Measurements from ENCODE around the gene AZU1. TPM values are rescaled to one million over a fixed set of nuclear protein-coding genes. Genes with fewer than 3 reads are reported as not detected.

AZU1 gene
- total RNA-seq, 2 donors from 2014 or later: 6.9 TPM; not detected in 1

DNA sequence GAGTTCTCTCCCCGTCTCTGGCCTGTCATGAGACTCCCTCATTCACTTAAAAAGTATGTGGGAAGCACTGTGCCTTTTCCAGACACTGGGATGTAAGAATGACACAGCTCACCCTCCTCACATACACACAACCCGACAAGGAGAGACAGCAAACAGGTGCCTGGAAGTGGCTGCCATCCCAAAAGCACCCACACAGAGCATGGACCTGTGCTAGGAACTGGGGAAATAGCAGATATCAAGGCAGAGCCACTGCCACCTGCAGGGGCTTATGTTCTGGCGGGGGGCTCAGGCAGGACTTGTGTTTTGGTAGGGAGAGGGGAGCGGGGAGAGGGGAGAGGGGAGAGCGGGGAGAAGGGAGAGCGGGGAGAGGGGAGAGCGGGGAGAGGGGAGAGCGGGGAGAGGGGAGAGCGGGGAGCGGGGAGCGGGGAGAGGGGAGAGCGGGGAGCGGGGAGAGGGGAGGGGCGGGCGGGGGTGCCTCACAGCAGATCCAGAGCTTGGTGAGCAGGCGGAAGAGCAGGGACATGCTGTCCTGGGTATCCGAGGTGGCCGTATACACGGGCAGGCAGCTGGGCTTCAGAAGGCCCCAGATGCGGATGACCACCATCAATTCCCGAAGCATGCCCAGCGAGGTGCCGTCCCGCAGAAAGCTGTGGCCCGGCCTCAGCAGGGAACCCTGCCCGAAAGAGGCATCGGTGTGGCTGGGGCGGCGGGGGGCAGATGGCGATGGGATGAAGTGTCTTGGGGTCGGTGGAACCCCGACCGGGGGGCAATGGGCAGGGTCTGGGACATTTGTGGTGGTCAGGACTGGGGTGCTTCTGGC, 44.0 kb downstream of the AZU1 start:
- WGBS: 91% methylated on average over 24 of the region's 33 CpGs
- Histone ChIP-seq H3K27me3 (replicated peaks; ENCODE audit: insufficient read depth) (no peaks in the 10 kb centered on the region), H3K27ac (peak overlapping the region in 1 of 2 donors; percentile 47), H3K9me3 (no peaks in the 10 kb centered on the region), H3K4me3 (no peak overlapping the region), H3K4me1 (replicated peaks) (no peaks in the 10 kb centered on the region), H3K36me3 (peaks cover 0 to 2% of the 10 kb centered on the region in 2 donors)
- no peak for DNase-seq (ENCODE audit: low spot score)
- intact Hi-C loops (cut with DNase I): no loop called here
- no peak for TF ChIP-seq POLR2A (IDR thresholded peaks at IDR 0.05)
- no peak for TF ChIP-seq CTCF (IDR thresholded peaks at IDR 0.05)
- no peak for TF ChIP-seq POLR2AphosphoS5 (IDR thresholded peaks at IDR 0.05)

DNA sequence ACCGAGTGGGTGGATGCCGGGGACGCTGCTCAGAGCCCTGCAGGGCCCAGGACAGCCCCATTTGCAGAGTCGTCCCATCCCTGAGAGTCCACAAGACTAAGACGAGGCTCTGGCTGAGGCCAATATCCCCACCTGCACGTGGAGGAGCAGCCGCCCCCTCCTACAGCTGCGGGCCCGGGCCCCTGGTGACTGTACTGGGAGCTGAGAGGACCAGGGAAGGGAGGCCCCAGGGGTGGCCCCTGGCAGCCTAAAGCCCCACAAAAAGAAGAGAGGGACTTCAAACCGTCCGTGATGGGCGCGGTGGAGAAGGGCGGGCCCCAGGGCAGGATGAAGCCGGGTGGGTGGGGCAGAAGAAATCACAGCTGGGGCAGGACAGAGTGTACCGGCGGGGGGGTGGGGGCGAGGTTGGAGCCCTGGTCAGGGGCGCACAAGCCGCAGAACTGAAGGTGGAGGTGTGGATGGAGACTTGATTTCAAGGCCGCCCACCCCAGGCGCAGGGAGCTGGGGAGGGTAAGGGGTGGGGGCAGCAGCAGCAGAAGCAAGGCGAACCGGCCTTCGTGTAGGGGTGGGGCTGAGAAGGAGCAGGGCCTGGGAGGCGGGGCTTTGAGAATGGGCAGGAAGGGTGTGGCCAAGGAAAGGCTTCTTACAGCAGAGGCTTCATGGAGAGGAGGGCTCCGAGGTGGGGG, 44.8 kb downstream of the AZU1 start:
- intact Hi-C loops (cut with DNase I): no loop called here
- no peak overlapping the region for H3K4me3 ChIP-seq

GRCh38 chr19:873084-873483, 45.4 kb downstream of the AZU1 start:
- Histone ChIP-seq H3K36me3 (peaks cover 0 to 2% of the 10 kb centered on the region in 2 donors), H3K9me3 (no peaks in the 10 kb centered on the region), H3K27me3 (replicated peaks; ENCODE audit: insufficient read depth) (no peaks in the 10 kb centered on the region), H3K27ac (no peak overlapping the region), H3K4me1 (replicated peaks) (no peaks in the 10 kb centered on the region), H3K4me3 (no peak overlapping the region)
- TF ChIP-seq POLR2A (IDR thresholded peaks at IDR 0.05): no peak
- TF ChIP-seq CTCF (IDR thresholded peaks at IDR 0.05): no peak
- no peak for TF ChIP-seq POLR2AphosphoS5 (IDR thresholded peaks at IDR 0.05)
- intact Hi-C loops (cut with DNase I): no loop called here
- WGBS: 95% methylated on average over 10 of the region's 13 CpGs
- DNase-seq (ENCODE audit: low spot score): no peak

More for the DNA sequence above, 44.8 kb downstream of the AZU1 start:
- Histone ChIP-seq H3K36me3 (peaks cover 0 to 2% of the 10 kb centered on the region in 2 donors), H3K27me3 (replicated peaks; ENCODE audit: insufficient read depth) (no peaks in the 10 kb centered on the region), H3K27ac (peak overlapping the region; percentile 17 to 47), H3K9me3 (no peaks in the 10 kb centered on the region), H3K4me1 (replicated peaks) (no peaks in the 10 kb centered on the region)
- DNase-seq (ENCODE audit: low spot score): no peak
- TF ChIP-seq POLR2AphosphoS5 (IDR thresholded peaks at IDR 0.05): no peak
- no peak for TF ChIP-seq CTCF (IDR thresholded peaks at IDR 0.05)
- TF ChIP-seq POLR2A (IDR thresholded peaks at IDR 0.05): no peak
- WGBS: 75% methylated on average over 27 of the region's 27 CpGs

DNA sequence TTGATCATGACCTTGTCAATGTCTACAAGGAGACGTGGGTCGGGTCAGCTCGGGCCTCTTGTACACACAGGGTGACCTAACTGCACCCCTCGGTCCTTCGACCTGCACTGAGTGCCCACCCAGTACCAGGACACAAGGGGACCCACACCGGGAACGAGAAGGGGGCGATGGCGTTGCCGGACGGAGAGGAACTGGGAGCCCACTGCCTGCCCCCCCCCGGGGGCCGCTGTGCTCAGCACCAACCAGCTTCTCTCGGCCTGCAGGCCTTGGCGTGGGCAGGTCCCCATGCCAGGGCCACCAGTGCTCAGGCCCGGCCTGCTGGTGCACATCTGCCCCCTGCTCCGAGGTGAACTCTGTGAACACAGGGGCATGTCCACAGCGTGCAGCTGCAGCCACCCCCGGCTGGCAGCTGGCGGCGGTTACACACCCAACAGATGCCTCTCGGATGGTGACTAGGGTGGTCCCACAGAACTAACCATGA, 46.0 kb downstream of the AZU1 start:
- WGBS: 95% methylated on average over 22 of the region's 22 CpGs
- intact Hi-C loops (cut with DNase I): no loop called here
- DNase-seq (ENCODE audit: low spot score): no peak
- no peak overlapping the region for H3K27ac ChIP-seq
- no peaks in the 10 kb centered on the region for H3K4me1 ChIP-seq (replicated peaks)
- no peaks in the 10 kb centered on the region for H3K9me3 ChIP-seq
- H3K4me3 ChIP-seq: no peak overlapping the region
- no peak for TF ChIP-seq CTCF (IDR thresholded peaks at IDR 0.05)
- TF ChIP-seq POLR2A (IDR thresholded peaks at IDR 0.05): no peak
- no peak for TF ChIP-seq POLR2AphosphoS5 (IDR thresholded peaks at IDR 0.05)
- peaks cover 0 to 2% of the 10 kb centered on the region in 2 donors for H3K36me3 ChIP-seq
- H3K27me3 ChIP-seq (replicated peaks; ENCODE audit: insufficient read depth): no peaks in the 10 kb centered on the region

Measured in prostate gland (tissue), 2 donors.